HEK293 (cell line): ENCODE measurements around the gene DMAC2L.

Experiments used
- CTCF ChIA-PET: fragments of 350-600 bp; formaldehyde crosslinking; extraction: SDS; loops from one replicate; lab custom pipeline; 2021; ENCODE audit warnings: antibody characterized with exemption; lab: Yijun Ruan, JAX
- POLR2A ChIA-PET: fragments of 300-600 bp; formaldehyde crosslinking; extraction: SDS; loops from one replicate; lab custom pipeline; 2020; ENCODE audit warnings: antibody characterized with exemption, inconsistent platforms; lab: Yijun Ruan, JAX
- H3K27ac ChIP-seq: fragments of 200-500 bp; sonication (Bioruptor generic); 2 replicates; pipeline ENCODE4 v1.5.1; 2014; ENCODE audit warnings: low read depth, low read length, control low read depth, inconsistent platforms; ENCODE audit errors: extremely low read depth
- H3K36me3 ChIP-seq, 2 experiments: fragments of 200-500 bp in 1 of 2; sonication (Bioruptor generic) in 1 of 2; 1 replicate in 1 of 2; 2 replicates in 1 of 2; pipeline ENCODE4 v1.5.1; 2014 to 2017; ENCODE audit warnings: inconsistent platforms in 2 of 2, low read length in 2 of 2; ENCODE audit not compliant: control insufficient read depth in 2 of 2, insufficient read depth in 1 of 2
- H3K4me1 ChIP-seq: fragments of 200-500 bp; sonication (Bioruptor generic); 2 replicates; pipeline ENCODE4 v1.5.1; 2014; ENCODE audit warnings: mild to moderate bottlenecking, low read length, inconsistent platforms; ENCODE audit not compliant: control insufficient read depth, insufficient read depth
- H3K4me3 ChIP-seq: 2 replicates; pipeline ENCODE4 v1.5.1; 2011; ENCODE audit warnings: low read depth, mild to moderate bottlenecking, control low read depth, low read length, moderate library complexity
- H3K9me3 ChIP-seq: fragments of 200-500 bp; sonication (Bioruptor generic); 2 replicates; pipeline ENCODE4 v1.5.1; 2014; ENCODE audit warnings: low read depth, low read length, inconsistent platforms; ENCODE audit not compliant: control insufficient read depth, insufficient read depth
- AEBP2 ChIP-seq: fragments of 450-650 bp; formaldehyde crosslinking; IDR thresholded peaks from 2 replicates; pipeline ENCODE4 v1.5.1; 2016; ENCODE audit warnings: missing biosample characterization, missing genetic modification characterization, borderline replicate concordance
- FEZF1 ChIP-seq: fragments of 450-650 bp; formaldehyde crosslinking; IDR thresholded peaks from 2 replicates; pipeline ENCODE4 v1.5.1; 2016; ENCODE audit warnings: missing biosample characterization, missing genetic modification characterization
- GLI2 ChIP-seq: fragments of 450-650 bp; formaldehyde crosslinking; IDR thresholded peaks from 2 replicates; pipeline ENCODE4; 2017; ENCODE audit warnings: missing biosample characterization, missing genetic modification characterization, low read depth, borderline replicate concordance
- HOXC10 ChIP-seq: sonication (generic); formaldehyde crosslinking; IDR thresholded peaks from 2 replicates; pipeline ENCODE4 v1.8.1; 2023; ENCODE audit warnings: mild to moderate bottlenecking, missing genetic modification reagents
- OSR2 ChIP-seq: fragments of 450-650 bp; formaldehyde crosslinking; IDR thresholded peaks from 2 replicates; pipeline ENCODE4 v1.5.1; 2016; ENCODE audit warnings: missing biosample characterization, missing genetic modification characterization
- PRDM4 ChIP-seq: fragments of 450-650 bp; formaldehyde crosslinking; IDR thresholded peaks from 2 replicates; pipeline ENCODE4 v1.5.1; 2017; ENCODE audit warnings: missing biosample characterization, missing genetic modification characterization
- SP7 ChIP-seq: fragments of 450-650 bp; formaldehyde crosslinking; IDR thresholded peaks from 2 replicates; pipeline ENCODE4 v1.5.1; 2016; ENCODE audit warnings: missing biosample characterization, missing genetic modification characterization
- TCF7L2 ChIP-seq: IDR thresholded peaks from 2 replicates; pipeline ENCODE4 v1.6.1; 2011; ENCODE audit warnings: low read depth, mild to moderate bottlenecking, inconsistent platforms, low read length, moderate library complexity, borderline replicate concordance
- YY1 ChIP-seq: fragments of 450-650 bp; formaldehyde crosslinking; IDR thresholded peaks from 2 replicates; pipeline ENCODE4 v1.5.1; 2018; ENCODE audit warnings: missing biosample characterization, missing genetic modification characterization
- ZBTB6 ChIP-seq: fragments of 450-650 bp; formaldehyde crosslinking; IDR thresholded peaks from 2 replicates; pipeline ENCODE4 v1.5.1; 2017; ENCODE audit warnings: missing biosample characterization, missing genetic modification characterization
- ZIC2 ChIP-seq: fragments of 450-650 bp; formaldehyde crosslinking; IDR thresholded peaks from 2 replicates; pipeline ENCODE4 v1.5.1; 2016; ENCODE audit warnings: missing biosample characterization, missing genetic modification characterization
- ZNF157 ChIP-seq: fragments of 450-650 bp; formaldehyde crosslinking; IDR thresholded peaks from 2 replicates; pipeline ENCODE4 v1.5.1; 2016; ENCODE audit warnings: missing biosample characterization, missing genetic modification characterization
- ZNF202 ChIP-seq: fragments of 450-650 bp; formaldehyde crosslinking; IDR thresholded peaks from 2 replicates; pipeline ENCODE4 v1.5.1; 2016; ENCODE audit warnings: missing biosample characterization, missing genetic modification characterization, borderline replicate concordance
- ZNF211 ChIP-seq: fragments of 450-650 bp; formaldehyde crosslinking; IDR thresholded peaks from 2 replicates; pipeline ENCODE4 v1.5.1; 2016; ENCODE audit warnings: low read depth, missing biosample characterization, missing genetic modification characterization
- ZNF221 ChIP-seq: fragments of 450-650 bp; formaldehyde crosslinking; IDR thresholded peaks from 2 replicates; pipeline ENCODE4 v1.5.1; 2017; ENCODE audit warnings: missing biosample characterization, missing genetic modification characterization, borderline replicate concordance
- ZNF266 ChIP-seq: fragments of 450-650 bp; formaldehyde crosslinking; IDR thresholded peaks from 2 replicates; pipeline ENCODE4 v1.5.1; 2016; ENCODE audit warnings: missing biosample characterization, missing genetic modification characterization, low read depth
- ZNF341 ChIP-seq: fragments of 450-650 bp; formaldehyde crosslinking; IDR thresholded peaks from 2 replicates; pipeline ENCODE4; 2016; ENCODE audit warnings: low read depth, missing biosample characterization, missing genetic modification characterization
- ZNF366 ChIP-seq: fragments of 450-650 bp; formaldehyde crosslinking; conservative IDR thresholded peaks from 2 replicates; pipeline ENCODE4 v1.5.1; 2016; ENCODE audit warnings: missing biosample characterization, missing genetic modification characterization
- ZNF37A ChIP-seq: fragments of 450-650 bp; IDR thresholded peaks from 2 replicates; pipeline ENCODE4 v1.5.1; 2018; ENCODE audit warnings: missing biosample characterization, missing genetic modification characterization
- ZNF391 ChIP-seq: fragments of 450-650 bp; formaldehyde crosslinking; IDR thresholded peaks from 2 replicates; pipeline ENCODE4 v1.5.1; 2016; ENCODE audit warnings: low read depth, missing biosample characterization, missing genetic modification characterization, borderline replicate concordance
- ZNF416 ChIP-seq: fragments of 450-650 bp; formaldehyde crosslinking; IDR thresholded peaks from 2 replicates; pipeline ENCODE4 v1.5.1; 2016; ENCODE audit warnings: missing biosample characterization, missing genetic modification characterization
- ZNF501 ChIP-seq: fragments of 450-650 bp; formaldehyde crosslinking; IDR thresholded peaks from 2 replicates; pipeline ENCODE4 v1.5.1; 2016; ENCODE audit warnings: missing biosample characterization, missing genetic modification characterization
- ZNF621 ChIP-seq: fragments of 450-650 bp; formaldehyde crosslinking; IDR thresholded peaks from 2 replicates; pipeline ENCODE4 v1.5.1; 2017; ENCODE audit warnings: missing biosample characterization, missing genetic modification characterization
- ZNF664 ChIP-seq: fragments of 450-650 bp; formaldehyde crosslinking; IDR thresholded peaks from 2 replicates; pipeline ENCODE4 v1.5.1; 2016; ENCODE audit warnings: missing biosample characterization, missing genetic modification characterization
- ZNF692 ChIP-seq: fragments of 450-650 bp; formaldehyde crosslinking; IDR thresholded peaks from 2 replicates; pipeline ENCODE4 v1.5.1; 2016; ENCODE audit warnings: missing biosample characterization, missing genetic modification characterization
- ZNF785 ChIP-seq: fragments of 450-650 bp; formaldehyde crosslinking; IDR thresholded peaks from 2 replicates; pipeline ENCODE4 v1.5.1; 2016; ENCODE audit warnings: missing biosample characterization, missing genetic modification characterization
- TF ChIP-seq, protein P1 (sequence below): fragments of 450-650 bp; formaldehyde crosslinking; IDR thresholded peaks from 2 replicates; pipeline ENCODE4 v1.5.1; 2016; ENCODE audit warnings: missing biosample characterization, missing genetic modification characterization

DMAC2L gene

DNA sequence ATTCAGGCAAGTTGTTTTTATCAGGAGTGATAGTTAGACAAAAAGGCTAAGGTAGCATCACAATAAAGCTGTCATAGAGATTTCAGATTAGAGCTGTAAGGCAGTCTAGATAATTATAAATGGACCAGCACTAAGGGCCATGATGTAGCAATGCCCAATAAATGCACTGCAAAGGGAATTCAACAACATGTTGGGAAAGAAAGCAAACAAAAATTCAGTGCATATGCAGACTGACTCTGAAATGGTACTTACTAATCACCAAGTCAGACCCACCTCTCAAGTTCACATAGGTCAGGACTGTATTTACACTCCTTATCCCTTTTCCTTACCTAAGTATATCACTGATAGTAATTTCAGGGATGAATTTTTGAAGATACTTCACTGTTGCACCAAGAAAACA, 47.1 kb upstream of the DMAC2L start:
- Histone ChIP-seq H3K4me1 (0 out of 2 replicates have a peak, but pooled peaks cover 4% of the 10 kb centered on the region), H3K36me3 (peaks cover 6 to 18% of the 10 kb centered on the region in 2 experiments), H3K27ac (no peak overlapping the region), H3K4me3 (no peak overlapping the region), H3K9me3 (no peaks in the 10 kb centered on the region)
- ChIA-PET CTCF (no interaction called here), POLR2A (no interaction called here)
- TF ChIP-seq ZNF157 (tag by site-specific recombination): no peak
- no peak for TF ChIP-seq HOXC10
- TF ChIP-seq YY1 (tag by site-specific recombination): no peak
- no peak for TF ChIP-seq ZNF664 (tag by site-specific recombination)
- TF ChIP-seq TCF7L2: no peak
- TF ChIP-seq, protein P1, sequence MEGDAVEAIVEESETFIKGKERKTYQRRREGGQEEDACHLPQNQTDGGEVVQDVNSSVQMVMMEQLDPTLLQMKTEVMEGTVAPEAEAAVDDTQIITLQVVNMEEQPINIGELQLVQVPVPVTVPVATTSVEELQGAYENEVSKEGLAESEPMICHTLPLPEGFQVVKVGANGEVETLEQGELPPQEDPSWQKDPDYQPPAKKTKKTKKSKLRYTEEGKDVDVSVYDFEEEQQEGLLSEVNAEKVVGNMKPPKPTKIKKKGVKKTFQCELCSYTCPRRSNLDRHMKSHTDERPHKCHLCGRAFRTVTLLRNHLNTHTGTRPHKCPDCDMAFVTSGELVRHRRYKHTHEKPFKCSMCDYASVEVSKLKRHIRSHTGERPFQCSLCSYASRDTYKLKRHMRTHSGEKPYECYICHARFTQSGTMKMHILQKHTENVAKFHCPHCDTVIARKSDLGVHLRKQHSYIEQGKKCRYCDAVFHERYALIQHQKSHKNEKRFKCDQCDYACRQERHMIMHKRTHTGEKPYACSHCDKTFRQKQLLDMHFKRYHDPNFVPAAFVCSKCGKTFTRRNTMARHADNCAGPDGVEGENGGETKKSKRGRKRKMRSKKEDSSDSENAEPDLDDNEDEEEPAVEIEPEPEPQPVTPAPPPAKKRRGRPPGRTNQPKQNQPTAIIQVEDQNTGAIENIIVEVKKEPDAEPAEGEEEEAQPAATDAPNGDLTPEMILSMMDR (tag by site-specific recombination): no peak
- no peak for TF ChIP-seq PRDM4 (tag by site-specific recombination)
- no peak for TF ChIP-seq ZIC2 (tag by site-specific recombination)
- no peak for TF ChIP-seq ZNF416 (tag by site-specific recombination)
- no peak for TF ChIP-seq ZNF221
- no peak for TF ChIP-seq ZBTB6 (tag by site-specific recombination)
- TF ChIP-seq ZNF391 (tag by site-specific recombination): no peak
- TF ChIP-seq ZNF366 (tag by site-specific recombination): no peak
- TF ChIP-seq ZNF37A (tag by site-specific recombination): no peak
- no peak for TF ChIP-seq ZNF501 (tag by site-specific recombination)
- no peak for TF ChIP-seq ZNF202 (tag by site-specific recombination)

DNA sequence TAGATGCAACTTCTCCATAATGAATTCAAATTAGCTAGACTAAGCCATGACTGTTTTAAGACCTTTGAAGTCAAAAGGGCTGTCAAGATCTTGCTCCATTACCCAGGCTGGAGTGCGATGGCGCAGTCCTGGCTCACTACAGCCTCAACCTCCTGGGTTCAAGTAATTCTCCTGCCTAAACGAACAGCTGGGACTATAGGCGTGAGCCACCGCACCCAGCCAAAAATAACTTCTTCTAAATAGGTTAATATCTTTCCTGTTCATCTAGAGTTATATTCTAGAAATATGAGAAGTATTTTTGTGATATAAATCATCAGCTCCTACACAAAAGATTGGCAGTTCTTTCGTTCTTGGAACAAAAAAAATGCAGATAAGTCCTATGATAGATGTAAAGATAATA, 41.2 kb upstream of the DMAC2L start:
- peaks cover 6 to 14% of the 10 kb centered on the region in 2 experiments; a peak in 2 of 3 replicates for H3K36me3 ChIP-seq
- TF ChIP-seq HOXC10: no peak
- no peak for TF ChIP-seq FEZF1 (tag by site-specific recombination)
- TF ChIP-seq ZNF341: no peak
- no peak for TF ChIP-seq GLI2
- TF ChIP-seq ZNF366 (tag by site-specific recombination): no peak
- TF ChIP-seq ZNF621 (tag by site-specific recombination): no peak
- TF ChIP-seq ZNF785 (tag by site-specific recombination): no peak
- TF ChIP-seq ZNF692 (tag by site-specific recombination): no peak
- TF ChIP-seq ZNF266 (tag by site-specific recombination): no peak
- no peak for TF ChIP-seq ZNF211 (tag by site-specific recombination)
- TF ChIP-seq ZNF37A (tag by site-specific recombination): no peak
- no peak for TF ChIP-seq AEBP2
- no peak for TF ChIP-seq OSR2 (tag by site-specific recombination)
- no peak for TF ChIP-seq SP7 (tag by site-specific recombination)
- H3K9me3 ChIP-seq: no peaks in the 10 kb centered on the region
- POLR2A ChIA-PET: no interaction called here
- no peak overlapping the region for H3K27ac ChIP-seq
- CTCF ChIA-PET: no interaction called here
- no peak overlapping the region for H3K4me3 ChIP-seq
- no peaks in the 10 kb centered on the region for H3K4me1 ChIP-seq
